GM12878 (cell line): Measurements from ENCODE around the gene RAB3IL1.

ENCODE experiments used
- ETV6 ChIP-seq, 2 experiments: fragments of 450-650 bp in 1 of 2; IDR thresholded peaks in 1 of 2; conservative IDR thresholded peaks in 1 of 2; 2 replicates each; pipeline ENCODE4 v1.6.1; 2014; ENCODE audit warnings: antibody characterized with exemption in 1 of 2, borderline replicate concordance in 1 of 2, low read depth in 1 of 2, mild to moderate bottlenecking in 1 of 2, moderate library complexity in 1 of 2
- HDAC2 ChIP-seq: fragments of 200-600 bp; sonication (generic); IDR thresholded peaks from 2 replicates; pipeline ENCODE4 v1.6.1; 2017
- JUNB ChIP-seq: IDR thresholded peaks from 2 replicates; pipeline ENCODE4 v1.6.1; 2016; ENCODE audit warnings: antibody characterized with exemption, mild to moderate bottlenecking
- JUND ChIP-seq: IDR thresholded peaks from 2 replicates; pipeline ENCODE4 v1.6.1; 2012; ENCODE audit warnings: low read depth, mild to moderate bottlenecking, low read length, improper control_type of control experiment, moderate library complexity
- RAD21 ChIP-seq: IDR thresholded peaks from 2 replicates; pipeline ENCODE4 v1.6.1; 2011; ENCODE audit warnings: mild to moderate bottlenecking, low read depth, low read length, moderate library complexity; ENCODE audit not compliant: insufficient read depth
- SIX5 ChIP-seq: IDR thresholded peaks from 2 replicates; pipeline ENCODE4 v1.6.1; 2011; ENCODE audit warnings: mild to moderate bottlenecking, low read depth, low read length, moderate library complexity; ENCODE audit not compliant: severe bottlenecking
- SUPT20H ChIP-seq: IDR thresholded peaks from 2 replicates; pipeline ENCODE4 v1.6.1; 2011; ENCODE audit warnings: low read depth, mild to moderate bottlenecking, low read length, moderate library complexity, borderline replicate concordance; ENCODE audit not compliant: control insufficient read depth
- TAF1 ChIP-seq: IDR thresholded peaks from 2 replicates; pipeline ENCODE4 v1.6.1; 2011; ENCODE audit warnings: mild to moderate bottlenecking, low read depth, low read length, borderline replicate concordance
- ZBED1 ChIP-seq: IDR thresholded peaks from 2 replicates; pipeline ENCODE4 v1.6.1; 2016; ENCODE audit warnings: borderline replicate concordance
- ZNF207 ChIP-seq: fragments of 450-650 bp; IDR thresholded peaks from 2 replicates; pipeline ENCODE4 v1.6.1; 2014; ENCODE audit warnings: antibody characterized with exemption, mild to moderate bottlenecking, borderline replicate concordance
- ZNF622 ChIP-seq: fragments of 450-650 bp; IDR thresholded peaks from 2 replicates; pipeline ENCODE4 v1.6.1; 2017; ENCODE audit warnings: mild to moderate bottlenecking, inconsistent platforms
- TF ChIP-seq, protein P1 (sequence below): IDR thresholded peaks from 2 replicates; pipeline ENCODE4 v1.6.1; 2011; ENCODE audit warnings: low read depth, mild to moderate bottlenecking, low read length, moderate library complexity, borderline replicate concordance; ENCODE audit errors: extremely low read depth
- TF ChIP-seq, protein P2 (sequence below), 3 experiments: IDR thresholded peaks in 2 of 3; conservative IDR thresholded peaks in 1 of 3; 2 replicates each; pipeline ENCODE4 v1.5.1; 2011; ENCODE audit warnings: low read depth in 3 of 3, low read length in 3 of 3, mild to moderate bottlenecking in 3 of 3, control low read depth in 2 of 3, moderate library complexity in 2 of 3, inconsistent platforms in 1 of 3, mixed read lengths in 1 of 3; ENCODE audit not compliant: control insufficient read depth in 2 of 3, insufficient read depth in 1 of 3; ENCODE audit errors: extremely low read depth in 1 of 3

DNA sequence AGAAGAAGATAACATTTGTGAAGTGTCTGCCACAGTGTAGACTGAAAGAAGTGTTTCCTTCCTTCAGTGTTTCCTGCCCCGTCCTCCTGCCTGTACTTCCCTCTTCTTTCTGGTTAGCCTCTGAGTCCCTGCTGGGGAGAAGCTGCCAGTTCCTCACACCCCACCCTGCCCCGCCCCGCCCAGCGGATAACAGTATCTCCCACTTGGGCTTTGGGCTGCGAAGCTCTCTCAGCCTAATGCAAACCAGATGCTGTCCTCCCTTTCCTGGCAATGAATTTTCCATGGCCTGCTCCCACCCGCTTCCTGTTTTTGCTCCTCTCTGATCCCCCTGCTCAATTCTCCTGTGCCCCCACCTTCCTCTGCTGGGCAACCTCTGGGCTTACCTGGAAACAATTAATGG is 5.2 kb upstream of the RAB3IL1 start:
- TF ChIP-seq JUNB (no peak), ZBED1 (no peak), ETV6 (conservative IDR thresholded peaks at IDR 0.05 in 1 of 2, IDR thresholded peaks at IDR 0.05 in 1 of 2; ENCODE audit: borderline replicate concordance in 1 of 2, low read depth in 1 of 2) (no peak), SUPT20H (no peak), TAF1 (no peak), SIX5 (no peak), HDAC2 (no peak), ZNF622 (no peak), ZNF207 (no peak), JUND (no peak), RAD21 (no peak)
- TF ChIP-seq, protein P1, sequence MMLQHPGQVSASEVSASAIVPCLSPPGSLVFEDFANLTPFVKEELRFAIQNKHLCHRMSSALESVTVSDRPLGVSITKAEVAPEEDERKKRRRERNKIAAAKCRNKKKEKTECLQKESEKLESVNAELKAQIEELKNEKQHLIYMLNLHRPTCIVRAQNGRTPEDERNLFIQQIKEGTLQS: no peak
- TF ChIP-seq, protein P2, sequence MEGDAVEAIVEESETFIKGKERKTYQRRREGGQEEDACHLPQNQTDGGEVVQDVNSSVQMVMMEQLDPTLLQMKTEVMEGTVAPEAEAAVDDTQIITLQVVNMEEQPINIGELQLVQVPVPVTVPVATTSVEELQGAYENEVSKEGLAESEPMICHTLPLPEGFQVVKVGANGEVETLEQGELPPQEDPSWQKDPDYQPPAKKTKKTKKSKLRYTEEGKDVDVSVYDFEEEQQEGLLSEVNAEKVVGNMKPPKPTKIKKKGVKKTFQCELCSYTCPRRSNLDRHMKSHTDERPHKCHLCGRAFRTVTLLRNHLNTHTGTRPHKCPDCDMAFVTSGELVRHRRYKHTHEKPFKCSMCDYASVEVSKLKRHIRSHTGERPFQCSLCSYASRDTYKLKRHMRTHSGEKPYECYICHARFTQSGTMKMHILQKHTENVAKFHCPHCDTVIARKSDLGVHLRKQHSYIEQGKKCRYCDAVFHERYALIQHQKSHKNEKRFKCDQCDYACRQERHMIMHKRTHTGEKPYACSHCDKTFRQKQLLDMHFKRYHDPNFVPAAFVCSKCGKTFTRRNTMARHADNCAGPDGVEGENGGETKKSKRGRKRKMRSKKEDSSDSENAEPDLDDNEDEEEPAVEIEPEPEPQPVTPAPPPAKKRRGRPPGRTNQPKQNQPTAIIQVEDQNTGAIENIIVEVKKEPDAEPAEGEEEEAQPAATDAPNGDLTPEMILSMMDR (IDR thresholded peaks at IDR 0.05 in 2 of 3, conservative IDR thresholded peaks at IDR 0.05 in 1 of 3; ENCODE audit: control insufficient read depth in 2 of 3, extremely low read depth in 1 of 3, insufficient read depth in 1 of 3, low read depth in 3 of 3, low read length in 3 of 3): no peak
